Left renal pelvis (tissue), 4 donors: Measurements from ENCODE around the gene KLHL3. TPM values are rescaled to one million over a fixed set of nuclear protein-coding genes. Genes with fewer than 3 reads are reported as not detected.
"Not testable (repeated sequence)": the region's sequence is repeated elsewhere in the genome, so short reads cannot be mapped to it uniquely, and the experiment has no call there.

Experiments
- DNase-seq, 4 donors: peaks; one replicate each; pipeline ENCODE4 v3.0.0-alpha.2; 2013; ENCODE audit warnings: low read depth in 4 of 4, low spot score in 3 of 4
- polyA plus RNA-seq, 4 donors: library from polyadenylated mRNA; unstranded; fragments of 120-200 nt; gene quantifications; one replicate each; pipeline ENCODE4 v1.2.1, GENCODE V29; 2013; ENCODE audit not compliant: insufficient read length in 4 of 4

KLHL3 gene, protein sequence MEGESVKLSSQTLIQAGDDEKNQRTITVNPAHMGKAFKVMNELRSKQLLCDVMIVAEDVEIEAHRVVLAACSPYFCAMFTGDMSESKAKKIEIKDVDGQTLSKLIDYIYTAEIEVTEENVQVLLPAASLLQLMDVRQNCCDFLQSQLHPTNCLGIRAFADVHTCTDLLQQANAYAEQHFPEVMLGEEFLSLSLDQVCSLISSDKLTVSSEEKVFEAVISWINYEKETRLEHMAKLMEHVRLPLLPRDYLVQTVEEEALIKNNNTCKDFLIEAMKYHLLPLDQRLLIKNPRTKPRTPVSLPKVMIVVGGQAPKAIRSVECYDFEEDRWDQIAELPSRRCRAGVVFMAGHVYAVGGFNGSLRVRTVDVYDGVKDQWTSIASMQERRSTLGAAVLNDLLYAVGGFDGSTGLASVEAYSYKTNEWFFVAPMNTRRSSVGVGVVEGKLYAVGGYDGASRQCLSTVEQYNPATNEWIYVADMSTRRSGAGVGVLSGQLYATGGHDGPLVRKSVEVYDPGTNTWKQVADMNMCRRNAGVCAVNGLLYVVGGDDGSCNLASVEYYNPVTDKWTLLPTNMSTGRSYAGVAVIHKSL
- 10 to 100 TPM in 3 of 4 donors, 1 to 10 TPM in 1; 9.0 to 24.0 (median 15.6) TPM for polyA plus RNA-seq

- peak in 2 of 4 donors; percentile 52 to 61 for DNase-seq
Measured at GRCh38 chr5:137735555-137736284, at the start of gene KLHL3. Gene KLHL3 (minus strand): TSS chr5:137736089. CDS start chr5:137735646, 443 bp downstream.

GRCh38 chr5:137782984-137783536 is 47.2 kb upstream of the KLHL3 start:
- no peak for DNase-seq

DNA sequence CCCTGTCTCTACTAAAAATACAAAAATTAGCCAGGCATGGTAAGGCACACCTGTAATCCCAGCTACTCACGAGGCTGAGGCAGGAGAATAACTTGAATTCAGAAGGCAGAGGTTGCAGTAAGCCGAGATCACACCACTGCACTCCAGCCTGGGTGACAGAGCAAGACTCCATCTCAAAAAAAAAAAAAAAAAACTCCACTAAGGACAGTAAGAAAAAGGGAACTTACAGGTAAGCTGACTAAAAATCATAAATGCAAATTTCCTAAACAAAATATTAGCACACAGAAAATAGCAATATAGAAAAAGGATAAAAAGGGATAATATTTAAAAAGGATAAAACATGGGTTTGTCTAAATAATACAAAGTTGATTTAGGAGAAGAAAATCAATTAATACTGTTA is 46.2 kb upstream of the KLHL3 start:
- no peak for DNase-seq

GRCh38 chr5:137778772-137779564 is 43.1 kb upstream of the KLHL3 start:
- DNase-seq = no peak

DNA sequence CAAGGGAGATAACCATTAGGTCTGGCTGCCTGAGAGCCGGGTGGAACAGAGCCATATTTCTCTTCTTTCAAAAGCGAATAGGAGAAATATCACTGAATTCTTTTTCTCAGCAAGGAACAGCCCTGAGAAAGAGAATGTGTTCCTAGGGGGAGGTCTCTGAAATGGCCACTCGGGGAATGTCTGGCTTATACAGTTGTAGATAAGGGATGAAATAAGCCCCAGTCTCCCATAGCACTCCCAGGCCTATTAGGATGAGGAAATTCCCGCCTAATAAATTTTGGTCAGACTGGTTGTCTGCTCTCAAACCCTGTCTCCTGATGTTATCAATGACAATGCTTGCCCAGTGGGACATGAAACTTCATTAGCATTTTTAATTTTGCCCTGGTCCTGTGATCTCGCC is 32.0 kb upstream of the KLHL3 start:
- not testable (repeated sequence) for DNase-seq

GRCh38 chr5:137761566-137761965 is 25.7 kb upstream of the KLHL3 start:
- no peak for DNase-seq

DNA sequence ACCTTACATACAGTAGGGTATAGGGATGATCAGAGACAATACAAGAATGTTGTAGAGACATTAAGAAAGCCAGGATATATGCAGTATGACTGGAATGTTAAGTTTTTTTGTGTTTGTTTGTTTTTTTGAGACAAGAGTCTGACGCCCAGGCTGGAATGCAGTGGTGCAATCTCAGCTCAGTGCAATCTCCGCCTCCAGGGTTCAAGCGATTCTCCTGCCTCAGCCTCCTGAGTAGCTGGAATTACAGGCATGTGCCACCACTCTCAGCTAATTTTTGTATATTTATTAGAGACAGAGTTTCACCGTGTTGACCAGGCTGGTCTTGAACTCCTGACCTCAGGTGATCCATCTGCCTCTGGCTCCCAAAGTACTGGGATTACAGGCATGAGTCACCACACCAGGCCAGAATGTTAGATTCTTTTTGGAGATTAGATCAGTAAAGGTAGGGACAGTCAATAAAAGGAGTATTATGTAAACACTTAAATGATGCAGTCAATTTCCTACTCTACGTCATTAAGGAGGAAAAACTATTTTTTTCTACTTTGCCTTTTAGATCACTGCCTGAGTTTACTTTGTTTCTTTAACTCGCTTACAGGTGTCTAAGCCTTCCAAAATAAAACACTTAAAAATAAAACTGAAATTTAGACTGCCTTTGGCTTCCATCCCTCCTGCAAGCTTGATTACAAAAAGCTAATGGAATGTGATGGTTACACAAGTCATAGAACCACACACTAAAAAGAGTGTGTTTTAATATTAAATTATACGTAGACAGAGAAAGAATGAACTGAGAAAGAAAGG is 25.0 kb upstream of the KLHL3 start:
- no peak for DNase-seq

GRCh38 chr5:137760294-137760693 is 24.4 kb upstream of the KLHL3 start:
- no peak for DNase-seq

DNA sequence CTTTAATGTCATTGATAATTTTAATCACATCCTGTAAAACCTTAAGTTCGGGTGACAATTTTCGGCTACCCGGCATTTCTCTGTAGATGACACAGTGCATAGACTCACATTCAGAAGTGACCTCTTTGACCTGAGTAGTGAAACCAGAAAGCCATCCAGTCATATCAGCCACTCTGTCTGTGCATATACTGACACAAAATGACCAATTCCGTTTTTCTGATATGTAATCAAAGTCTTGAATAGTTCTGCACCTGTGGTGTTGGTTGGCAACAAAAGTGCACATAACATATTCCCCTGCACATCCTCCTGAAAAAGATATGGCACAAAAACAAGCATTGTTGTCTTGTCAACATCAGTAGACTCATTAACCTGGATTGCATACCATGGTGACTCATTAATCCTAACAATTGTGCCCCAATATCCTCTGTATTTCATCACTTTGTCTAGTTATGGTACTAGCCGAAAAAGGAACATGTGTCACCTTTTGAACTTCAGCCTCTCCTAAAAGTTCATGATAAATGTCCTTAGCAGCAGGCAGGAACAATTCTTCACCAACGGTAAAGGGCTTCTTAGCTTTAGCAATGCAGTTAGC is 22.9 kb upstream of the KLHL3 start:
- no peak for DNase-seq

- DNase-seq = no peak
Measured at GRCh38 chr5:137758121-137758520, 22.2 kb upstream of the KLHL3 start.

DNA sequence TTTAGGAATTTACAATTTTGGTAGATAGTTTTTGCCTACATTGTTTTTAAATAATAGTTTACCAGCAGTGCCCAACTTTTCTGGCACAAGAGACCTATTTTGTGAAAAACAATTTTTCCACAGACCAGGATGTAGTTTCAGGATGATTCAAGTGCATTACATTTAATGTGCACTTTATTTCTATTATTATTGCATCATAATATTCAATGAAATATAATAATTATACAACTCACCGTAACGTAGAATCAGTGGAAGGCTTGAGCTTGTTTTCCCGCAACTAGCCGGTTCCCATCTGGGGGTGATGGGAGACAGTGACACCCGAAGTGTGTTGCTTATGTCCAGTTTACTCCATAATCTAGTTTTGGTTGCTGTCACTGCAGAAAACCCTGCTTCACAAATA is 21.7 kb upstream of the KLHL3 start:
- DNase-seq = no peak

DNA sequence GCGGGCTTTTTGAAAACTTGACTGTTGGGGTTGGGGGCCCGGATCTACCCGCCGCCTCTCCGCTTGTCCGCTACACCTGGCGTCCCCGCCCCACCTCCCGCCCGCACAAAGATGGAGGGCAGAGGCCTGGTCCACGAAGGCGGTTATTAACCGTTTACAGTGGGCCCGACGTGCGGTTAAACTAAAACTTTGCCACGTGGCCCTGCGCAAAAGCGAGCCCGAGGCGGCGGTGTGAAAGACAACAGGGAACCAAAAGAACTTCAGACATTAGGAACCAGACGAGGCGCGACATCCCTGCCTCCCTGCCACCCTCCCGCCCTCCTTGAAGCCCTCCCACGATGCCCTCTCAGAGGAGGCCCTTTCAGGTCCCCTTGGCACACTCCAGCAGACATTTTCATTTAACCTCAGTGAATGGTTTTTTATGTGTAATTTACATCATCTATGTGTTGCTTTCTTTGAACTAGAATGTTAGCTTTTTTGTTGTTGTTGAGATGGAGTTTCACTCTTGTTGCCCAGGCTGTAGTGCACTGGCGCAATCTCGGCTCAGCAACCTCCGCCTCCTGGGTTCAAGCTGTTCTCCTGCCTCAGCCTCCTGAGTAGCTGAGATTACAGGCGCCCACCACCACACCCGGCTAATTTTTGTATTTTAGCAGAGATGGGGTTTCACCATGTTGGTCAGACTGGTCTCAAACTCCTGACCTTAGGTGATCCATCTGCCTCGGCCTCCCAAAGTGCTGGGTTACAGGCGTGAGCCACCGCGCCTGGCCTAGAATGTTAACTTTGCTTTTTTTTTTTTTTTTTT is 19.3 kb upstream of the KLHL3 start:
- no peak for DNase-seq

GRCh38 chr5:137754188-137754960 is 18.5 kb upstream of the KLHL3 start, which contains the start of gene HNRNPA0:
Gene HNRNPA0 (minus strand): TSS chr5:137754363. CDS start chr5:137754066, 297 bp downstream.
- peak; percentile 95 to 99 (median 96) for DNase-seq

- DNase-seq = peak in 1 of 4 donors; percentile 49
Measured at GRCh38 chr5:137753691-137754187, 17.9 kb upstream of the KLHL3 start.

DNA sequence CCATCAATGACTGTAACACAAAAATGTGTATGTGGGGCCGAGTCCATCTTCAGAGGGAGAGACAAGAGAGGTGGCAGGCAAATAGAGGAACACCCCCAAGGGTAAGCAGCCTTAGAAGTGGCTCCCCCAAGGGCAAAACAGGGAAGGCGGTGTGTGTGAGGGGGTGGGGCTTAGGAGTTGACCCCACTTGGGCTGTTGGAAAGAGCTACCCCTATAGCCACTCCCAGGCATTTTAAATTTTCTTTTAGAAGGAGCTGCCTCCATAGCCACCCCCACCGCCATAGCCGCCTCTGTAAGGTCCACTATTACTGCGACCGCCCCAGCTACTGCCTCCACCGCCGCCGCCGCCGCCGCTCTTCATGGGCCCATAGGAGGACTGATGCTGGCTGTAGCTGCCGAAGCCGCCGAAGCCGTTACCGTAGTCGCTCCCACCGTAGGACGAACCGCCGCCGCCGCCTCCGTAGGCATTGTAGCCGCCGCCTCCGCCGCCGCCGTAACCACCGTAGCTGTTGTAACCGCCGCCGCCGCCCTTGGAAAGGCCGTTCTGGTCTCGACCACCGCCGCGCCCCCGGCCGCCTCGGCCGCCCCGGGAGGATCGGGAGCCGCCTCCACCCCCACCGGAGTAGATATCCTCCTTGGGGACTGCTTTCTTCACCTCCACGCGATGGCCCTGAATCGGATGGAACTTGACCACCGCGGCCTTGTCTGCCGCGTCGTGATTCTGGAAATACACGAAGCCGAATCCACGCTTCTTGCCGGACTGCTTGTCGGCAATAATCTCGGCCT is 17.2 kb upstream of the KLHL3 start:
- no peak for DNase-seq

GRCh38 chr5:137751869-137752491 is 16.1 kb upstream of the KLHL3 start:
- DNase-seq = peak in 1 of 4 donors; percentile 48
